PC-3 (cell line): ENCODE data around the gene LTBP1. TPM values are rescaled to one million over a fixed set of nuclear protein-coding genes. Genes with fewer than 3 reads are reported as not detected.

Source experiments
- ATAC-seq: fragments of 200-7000 bp; cut with Tn5 transposase; 2 replicates; pipeline ENCODE4 v1.9.1; 2020; ENCODE audit warnings: mild to moderate bottlenecking, moderate library complexity
- BruUV-seq: library from RNA; stranded (reverse); fragments of 400-500 nt; replicated peaks from 2 replicates; lab custom pipeline; 2021; lab: Mats Ljungman, UMichigan
- CTCF ChIA-PET: fragments of 300-600 bp; sonication (Branson Sonifier 250); formaldehyde crosslinking; loops from one replicate; lab custom pipeline; 2022; ENCODE audit warnings: antibody characterized with exemption; lab: Charles Lee
- POLR2A ChIA-PET: fragments of 300-600 bp; sonication (Branson Sonifier 250); formaldehyde crosslinking; loops from one replicate; lab custom pipeline; 2022; ENCODE audit warnings: antibody characterized with exemption; ENCODE audit not compliant: unreplicated experiment; lab: Charles Lee
- DNase-seq: peaks from one replicate; pipeline ENCODE4 v3.0.0-alpha.2; 2015
- H2AFZ ChIP-seq: fragments of 300-600 bp; sonication (generic); 2 replicates; pipeline ENCODE4 v1.6.0; 2016; ENCODE audit warnings: antibody characterized with exemption, low read length
- H3F3A ChIP-seq: fragments of 300-600 bp; sonication (generic); one replicate; pipeline ENCODE4 v1.6.0; 2017; ENCODE audit warnings: antibody characterized with exemption, low read length, control low read depth, mild to moderate bottlenecking; ENCODE audit not compliant: unreplicated experiment
- H3K27ac ChIP-seq: fragments of 300-600 bp; sonication (generic); 2 replicates; pipeline ENCODE4 v1.5.1; 2016; ENCODE audit warnings: mild to moderate bottlenecking, low read length
- H3K27me3 ChIP-seq: fragments of 300-600 bp; sonication (generic); 2 replicates; pipeline ENCODE4 v1.6.1; 2016; ENCODE audit warnings: low read length, mixed read lengths
- H3K36me3 ChIP-seq: fragments of 300-600 bp; sonication (generic); 2 replicates; pipeline ENCODE4 v1.6.1; 2016; ENCODE audit warnings: low read depth, mixed run types, low read length, mixed read lengths
- H3K4me1 ChIP-seq: fragments of 300-600 bp; sonication (generic); 2 replicates; pipeline ENCODE4 v1.5.1; 2016; ENCODE audit warnings: low read length; ENCODE audit not compliant: insufficient read depth
- H3K4me2 ChIP-seq: fragments of 300-600 bp; sonication (generic); 2 replicates; pipeline ENCODE4 v1.6.0; 2016; ENCODE audit warnings: low read length
- H3K4me3 ChIP-seq: fragments of 300-600 bp; sonication (generic); 2 replicates; pipeline ENCODE4 v1.5.1; 2016; ENCODE audit warnings: mild to moderate bottlenecking, low read length, mixed read lengths
- H3K79me2 ChIP-seq: fragments of 300-600 bp; sonication (generic); 2 replicates; pipeline ENCODE4 v1.6.1; 2017; ENCODE audit warnings: low read length, mixed read lengths
- H3K9ac ChIP-seq: fragments of 300-600 bp; sonication (generic); 2 replicates; pipeline ENCODE4 v1.6.0; 2016; ENCODE audit warnings: mild to moderate bottlenecking, low read length
- H3K9me2 ChIP-seq: fragments of 300-600 bp; sonication (generic); replicated peaks from 2 replicates; pipeline ENCODE4 v1.6.1; 2016; ENCODE audit warnings: mixed run types, low read length, mixed read lengths
- H3K9me3 ChIP-seq: fragments of 300-600 bp; sonication (generic); 2 replicates; pipeline ENCODE4 v1.6.1; 2016; ENCODE audit warnings: low read length, mixed read lengths
- H4K20me1 ChIP-seq: fragments of 300-600 bp; sonication (generic); 2 replicates; pipeline ENCODE4 v1.6.1; 2016; ENCODE audit warnings: low read length, mixed read lengths
- CTCF ChIP-seq: fragments of 300-600 bp; sonication (generic); conservative IDR thresholded peaks from 2 replicates; pipeline ENCODE4 v1.5.1; 2017; ENCODE audit warnings: antibody characterized with exemption, low read depth, mild to moderate bottlenecking, low read length
- EZH2 ChIP-seq: fragments of 300-600 bp; sonication (generic); IDR thresholded peaks from one replicate; pipeline ENCODE4 v1.6.1; 2017; ENCODE audit warnings: antibody characterized with exemption, mild to moderate bottlenecking, low read length; ENCODE audit not compliant: unreplicated experiment
- EZH2phosphoT487 ChIP-seq: fragments of 300-600 bp; sonication (generic); IDR thresholded peaks from 2 replicates; pipeline ENCODE4 v1.6.1; 2018; ENCODE audit warnings: mild to moderate bottlenecking, antibody characterized with exemption, low read length, borderline replicate concordance
- intact Hi-C: fragments of 100-400 bp; cut with micrococcal nuclease; formaldehyde crosslinking; loops from 2 replicates; pipeline ENCODE4 v1.9.0; 2023
- total RNA-seq: library from RNA; depleted of rRNA; stranded (reverse); fragments of >200 nt; gene quantifications from 2 replicates; pipeline ENCODE4 v1.2.3, GENCODE V29; 2014

LTBP1 gene
- total RNA-seq, 1 experiment from 2014 or later, result 45.9 TPM

- TF ChIP-seq EZH2phosphoT487, result no peak
- TF ChIP-seq EZH2, result no peak
- Histone ChIP-seq H3K79me2 (no peaks in the 10 kb centered on the region), H3K4me1 (peaks cover 7% of the 10 kb centered on the region), H3K4me2 (no peak overlapping the region), H3K4me3 (no peak overlapping the region), H3K36me3 (no peaks in the 10 kb centered on the region), H4K20me1 (no peaks in the 10 kb centered on the region), H3K27ac (no peak overlapping the region), H2AFZ (no peak overlapping the region), H3F3A (no peaks in the 10 kb centered on the region), H3K9ac (no peak overlapping the region), H3K9me3 (no peaks in the 10 kb centered on the region), H3K27me3 (no peaks in the 10 kb centered on the region), H3K9me2 (no peaks in the 10 kb centered on the region)
- ATAC-seq, result no peak
- ChIA-PET POLR2A (no interaction called here), CTCF (no interaction called here)
- intact Hi-C loops, result no loop called here
- BruUV-seq, result no TSS peak
- no peak for DNase-seq
These were observed 461.4 kb downstream of the LTBP1 start for GRCh38 chr2:33408109-33408508.

- Histone ChIP-seq H3K9ac (no peak overlapping the region), H3F3A (no peaks in the 10 kb centered on the region), H3K27me3 (no peaks in the 10 kb centered on the region), H3K9me3 (no peaks in the 10 kb centered on the region), H3K4me3 (no peak overlapping the region), H3K79me2 (no peaks in the 10 kb centered on the region), H3K9me2 (no peaks in the 10 kb centered on the region), H3K36me3 (no peaks in the 10 kb centered on the region), H3K4me1 (peaks cover 7% of the 10 kb centered on the region), H3K27ac (no peak overlapping the region), H2AFZ (no peak overlapping the region), H3K4me2 (no peak overlapping the region), H4K20me1 (no peaks in the 10 kb centered on the region)
- ChIA-PET POLR2A (no interaction called here), CTCF (no interaction called here)
- ATAC-seq (no peak), DNase-seq (no peak)
- BruUV-seq, result no TSS peak
- intact Hi-C loops, result no loop called here
- TF ChIP-seq EZH2 (no peak), EZH2phosphoT487 (no peak), CTCF (no peak)
These were observed 462.7 kb downstream of the LTBP1 start for GRCh38 chr2:33409417-33409955.

GRCh38 chr2:33411765-33412164 is 465.0 kb downstream of the LTBP1 start:
- intact Hi-C loops, result no loop called here
- peak; percentile 53 for ATAC-seq
- POLR2A ChIA-PET, result no interaction called here
- Histone ChIP-seq H3K4me1 (peaks cover 7% of the 10 kb centered on the region), H3K9ac (no peak overlapping the region; the same call in 1 of the 2 replicates), H2AFZ (no peak overlapping the region), H3K9me3 (no peaks in the 10 kb centered on the region), H3K4me3 (no peak overlapping the region), H3K79me2 (no peaks in the 10 kb centered on the region), H3K27ac (peak overlapping the region; percentile 38), H3F3A (no peaks in the 10 kb centered on the region), H3K27me3 (no peaks in the 10 kb centered on the region), H3K36me3 (no peaks in the 10 kb centered on the region), H3K4me2 (no peak overlapping the region), H3K9me2 (no peaks in the 10 kb centered on the region), H4K20me1 (no peaks in the 10 kb centered on the region)
- CTCF ChIA-PET, result no interaction called here
- TF ChIP-seq EZH2phosphoT487, result no peak
- no peak for TF ChIP-seq CTCF
- no peak for TF ChIP-seq EZH2
- BruUV-seq, result no TSS peak
- DNase-seq, result peak; percentile 30
